ENCODE data around the gene GPD1.

DNA sequence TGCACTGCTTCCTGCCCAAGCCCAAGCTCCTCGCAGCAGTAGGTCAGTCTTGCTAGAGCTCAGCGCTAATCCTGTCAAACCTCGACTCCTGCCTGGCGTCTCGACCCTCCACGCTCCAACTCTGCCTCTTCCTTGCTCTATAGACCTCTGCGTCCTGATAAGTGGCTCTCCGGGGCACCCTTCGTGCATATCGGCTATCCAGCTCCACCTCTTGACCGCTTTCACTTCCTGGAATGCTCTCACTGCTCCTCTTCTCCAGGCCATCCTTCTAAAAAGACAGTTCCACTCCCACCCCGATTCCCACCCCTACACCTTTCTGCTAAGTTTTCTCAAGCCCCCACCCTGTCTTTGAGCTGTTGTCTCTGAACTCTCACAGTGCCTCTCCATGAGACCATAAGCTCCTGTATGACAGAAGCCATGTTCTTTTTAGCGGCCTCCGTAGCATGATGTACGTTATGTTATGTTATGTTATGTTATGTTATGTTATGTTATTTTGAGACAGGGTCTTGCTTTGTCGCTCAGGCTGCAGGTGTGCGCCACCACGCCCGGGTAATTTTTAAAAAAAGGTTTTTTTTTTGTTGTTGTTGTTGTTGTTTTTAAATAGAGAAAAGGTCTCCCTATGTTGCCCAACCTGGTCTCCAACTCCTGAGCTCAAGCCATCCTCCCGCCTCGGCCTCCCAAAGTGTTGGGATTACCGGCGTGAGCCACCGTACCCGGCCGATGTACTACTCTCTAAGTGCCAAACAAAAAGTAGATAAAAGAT lies 8.8 kb downstream of the GPD1 start:
- TF ChIP-seq, protein P1, sequence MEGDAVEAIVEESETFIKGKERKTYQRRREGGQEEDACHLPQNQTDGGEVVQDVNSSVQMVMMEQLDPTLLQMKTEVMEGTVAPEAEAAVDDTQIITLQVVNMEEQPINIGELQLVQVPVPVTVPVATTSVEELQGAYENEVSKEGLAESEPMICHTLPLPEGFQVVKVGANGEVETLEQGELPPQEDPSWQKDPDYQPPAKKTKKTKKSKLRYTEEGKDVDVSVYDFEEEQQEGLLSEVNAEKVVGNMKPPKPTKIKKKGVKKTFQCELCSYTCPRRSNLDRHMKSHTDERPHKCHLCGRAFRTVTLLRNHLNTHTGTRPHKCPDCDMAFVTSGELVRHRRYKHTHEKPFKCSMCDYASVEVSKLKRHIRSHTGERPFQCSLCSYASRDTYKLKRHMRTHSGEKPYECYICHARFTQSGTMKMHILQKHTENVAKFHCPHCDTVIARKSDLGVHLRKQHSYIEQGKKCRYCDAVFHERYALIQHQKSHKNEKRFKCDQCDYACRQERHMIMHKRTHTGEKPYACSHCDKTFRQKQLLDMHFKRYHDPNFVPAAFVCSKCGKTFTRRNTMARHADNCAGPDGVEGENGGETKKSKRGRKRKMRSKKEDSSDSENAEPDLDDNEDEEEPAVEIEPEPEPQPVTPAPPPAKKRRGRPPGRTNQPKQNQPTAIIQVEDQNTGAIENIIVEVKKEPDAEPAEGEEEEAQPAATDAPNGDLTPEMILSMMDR (IDR thresholded peaks at IDR 0.05): no peak
- TF ChIP-seq POLR2A (IDR thresholded peaks at IDR 0.05): no peak
